Hepatocyte (in vitro differentiated cells): ENCODE measurements around the gene MEX3B.

ENCODE experiments used
- CTCF ChIP-seq: fragments of 200-600 bp; sonication (generic); IDR thresholded peaks from 2 replicates; pipeline ENCODE4 v1.5.1; 2016; ENCODE audit warnings: antibody characterized with exemption, mild to moderate bottlenecking; ENCODE audit not compliant: poor library complexity
- EZH2 ChIP-seq: fragments of 200-600 bp; sonication (generic); IDR thresholded peaks from 2 replicates; pipeline ENCODE4 v1.6.1; 2016; ENCODE audit warnings: antibody characterized with exemption, mild to moderate bottlenecking, borderline replicate concordance

- TF ChIP-seq CTCF, result no peak
- TF ChIP-seq EZH2, result no peak
These were observed 2.6 kb downstream of the MEX3B start for GRCh38 chr15:82043130-82043673.
